Lung (tissue), 12 donors: ENCODE measurements around the gene PKD1. TPM values are rescaled to one million over a fixed set of nuclear protein-coding genes. Genes with fewer than 3 reads are reported as not detected.

Source experiments
- ATAC-seq: fragments of 200-7000 bp; cut with Tn5 transposase; one replicate; pipeline ENCODE4 v1.9.1; 2020; ENCODE audit warnings: moderate number of reproducible peaks; ENCODE audit not compliant: insufficient read depth, low FRiP score
- DNase-seq, 3 donors: peaks; one replicate each; pipeline ENCODE4 v3.0.0-alpha.2; 2013 to 2017
- H3K27ac ChIP-seq, 2 donors: one replicate each; pipeline ENCODE4 v1.5.1; 2013; ENCODE audit warnings: mild to moderate bottlenecking in 2 of 2, moderate library complexity in 2 of 2, control low read depth in 1 of 2, inconsistent platforms in 1 of 2, low read depth in 1 of 2, low read length in 1 of 2
- H3K27me3 ChIP-seq, 3 donors: one replicate each; pipeline ENCODE4 v1.5.1; 2013; ENCODE audit warnings: low read length in 2 of 3; ENCODE audit not compliant: control insufficient read depth in 3 of 3, insufficient read depth in 3 of 3
- H3K36me3 ChIP-seq, 4 donors: one replicate each; pipeline ENCODE4 v1.5.1; 2013; ENCODE audit warnings: low read length in 4 of 4, mild to moderate bottlenecking in 1 of 4, moderate library complexity in 1 of 4; ENCODE audit not compliant: control insufficient read depth in 4 of 4, insufficient read depth in 4 of 4
- H3K4me1 ChIP-seq, 5 donors: one replicate each; pipeline ENCODE4 v1.5.1; 2013; ENCODE audit warnings: low read length in 5 of 5, mild to moderate bottlenecking in 2 of 5, moderate library complexity in 1 of 5; ENCODE audit not compliant: control insufficient read depth in 5 of 5, insufficient read depth in 5 of 5
- H3K4me3 ChIP-seq: one replicate; pipeline ENCODE4 v1.5.1; 2013; ENCODE audit warnings: mild to moderate bottlenecking, control low read depth, moderate library complexity
- H3K9ac ChIP-seq, 2 donors: one replicate each; pipeline ENCODE4 v1.5.1; 2013; ENCODE audit warnings: low read length in 2 of 2, control low read depth in 1 of 2; ENCODE audit not compliant: insufficient read depth in 1 of 2
- H3K9me3 ChIP-seq, 4 donors: one replicate each; pipeline ENCODE4 v1.5.1; 2013; ENCODE audit warnings: low read length in 3 of 4, mild to moderate bottlenecking in 1 of 4, moderate library complexity in 1 of 4; ENCODE audit not compliant: control insufficient read depth in 4 of 4, insufficient read depth in 3 of 4
- CTCF ChIP-seq: IDR thresholded peaks from 2 replicates; pipeline ENCODE4 v1.5.1; 2012; ENCODE audit warnings: mild to moderate bottlenecking; ENCODE audit errors: control extremely low read depth, extremely low read depth
- WGBS, 2 donors: extraction: QIAGEN DNeasy Blood & Tissue Kit; methylation state at CpG; one replicate each; pipeline ENCODE4 v1.1.7; 2013; 5-methylcytosine and 5-hydroxymethylcytosine counted together
- polyA plus RNA-seq, 2 donors: library from polyadenylated mRNA; stranded (reverse); fragments of 200-250 nt; gene quantifications; one replicate each; pipeline ENCODE4 v1.2.1, GENCODE V29; 2013
- total RNA-seq, 2 donors: library from RNA; depleted of rRNA in 1 of 2; stranded (reverse); fragments of >200 nt in 1 of 2; gene quantifications; one replicate each; pipeline ENCODE4 v1.2.1, GENCODE V29; 2014 to 2021
- donor health status: control.
- donor health status: control.
- donor health status: Bipolar disorder and iron deficiency.
- donor health status: healthy.
- donor health status: DM: yes; HTN: yes; CAD: no.

Gene PKD1
- total and polyA plus RNA-seq, 4 donors: 39.1 to 128 (median 64.6) TPM

GRCh38 chr16:2086812-2087747 lies 48.6 kb downstream of the PKD1 start:
- 92 to 93% methylated on average over 25 to 30 of the region's 30 CpGs for WGBS, 2 donors
- H3K4me1 ChIP-seq: peaks cover 0 to 28% (median 8%) of the 10 kb centered on the region in 5 donors
- H3K9ac ChIP-seq: no peak overlapping the region
- peaks cover 0 to 1% (median 0%) of the 10 kb centered on the region in 4 donors for H3K9me3 ChIP-seq
- no peak overlapping the region for H3K4me3 ChIP-seq
- no peaks in the 10 kb centered on the region for H3K27me3 ChIP-seq
- no peak for TF ChIP-seq CTCF
- no peak overlapping the region for H3K27ac ChIP-seq
- ATAC-seq (no peak), DNase-seq (no peak)
- H3K36me3 ChIP-seq: peaks cover 3 to 84% (median 23%) of the 10 kb centered on the region in 4 donors

DNA sequence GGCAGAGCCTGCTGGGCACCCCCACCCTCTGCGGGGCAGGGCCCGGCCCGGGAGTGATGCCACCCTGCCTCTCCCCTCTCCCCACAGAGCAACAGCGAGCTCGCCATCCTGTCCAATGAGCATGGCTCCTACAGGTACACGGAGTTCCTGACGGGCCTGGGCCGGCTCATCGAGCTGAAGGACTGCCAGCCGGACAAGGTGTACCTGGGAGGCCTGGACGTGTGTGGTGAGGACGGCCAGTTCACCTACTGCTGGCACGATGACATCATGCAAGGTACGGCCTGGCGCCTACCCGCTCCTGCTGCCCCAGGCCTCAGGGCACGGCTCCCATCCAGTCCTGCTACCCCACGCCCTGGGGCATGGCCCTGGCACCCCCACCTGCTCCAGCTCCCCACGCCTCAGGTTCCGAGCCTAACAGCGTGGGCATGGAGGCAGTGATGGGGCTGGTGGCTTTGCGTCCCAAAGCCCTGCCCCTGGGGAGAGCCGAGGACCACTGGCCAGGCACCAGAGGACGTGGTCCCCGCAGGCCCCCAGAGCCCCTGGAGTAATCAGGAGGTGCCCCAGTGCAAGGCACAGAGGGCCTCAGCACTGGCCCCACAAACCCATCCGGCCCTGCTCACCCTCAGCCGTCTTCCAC lies 49.5 kb downstream of the PKD1 start:
- no peak for DNase-seq
- H3K27ac ChIP-seq: no peak overlapping the region
- peaks cover 0 to 30% (median 14%) of the 10 kb centered on the region in 5 donors for H3K4me1 ChIP-seq
- peaks cover 0 to 1% (median 0%) of the 10 kb centered on the region in 4 donors for H3K9me3 ChIP-seq
- H3K27me3 ChIP-seq: no peaks in the 10 kb centered on the region
- 94 to 95% methylated on average over 27 of the region's 27 CpGs for WGBS, 2 donors
- no peak overlapping the region for H3K4me3 ChIP-seq
- no peak overlapping the region for H3K9ac ChIP-seq
- ATAC-seq: no peak
- no peak for TF ChIP-seq CTCF
- H3K36me3 ChIP-seq: peaks cover 3 to 84% (median 22%) of the 10 kb centered on the region in 4 donors

- no peak overlapping the region for H3K4me3 ChIP-seq
- peaks cover 3 to 88% (median 22%) of the 10 kb centered on the region in 4 donors for H3K36me3 ChIP-seq
- H3K9me3 ChIP-seq: peaks cover 0 to 1% (median 0%) of the 10 kb centered on the region in 4 donors
- H3K9ac ChIP-seq: no peak overlapping the region
- H3K27me3 ChIP-seq: no peaks in the 10 kb centered on the region
- 86 to 90% methylated on average over 13 to 14 of the region's 14 CpGs for WGBS, 2 donors
- no peak for TF ChIP-seq CTCF
- ATAC-seq (no peak), DNase-seq (no peak)
- peak overlapping the region in 1 of 2 donors; percentile 1 for H3K27ac ChIP-seq
- peaks cover 0 to 35% (median 14%) of the 10 kb centered on the region in 5 donors for H3K4me1 ChIP-seq
Measured at GRCh38 chr16:2085669-2086068, 50.0 kb downstream of the PKD1 start.
